ENCODE data around the gene MADD.
A peak's percentile ranks its signal among the peaks of the same experiment; 100 is the strongest.

MADD gene

GRCh38 chr11:47375020-47375419, 105.1 kb downstream of the MADD start:
- Histone ChIP-seq H3K4me1 (ENCODE audit: control insufficient read depth, insufficient read depth, low read length) (no peaks in the 10 kb centered on the region), H3K4me3 (ENCODE audit: low read length in 2 of 2) (no peak overlapping the region), H3K27ac (ENCODE audit: low read length) (no peak overlapping the region), H3K36me3 (ENCODE audit: control insufficient read depth in 2 of 2, insufficient read depth in 2 of 2, low read length in 2 of 2) (no peaks in the 10 kb centered on the region), H3K9me3 (ENCODE audit: control insufficient read depth in 2 of 2, low read length in 2 of 2) (no peaks in the 10 kb centered on the region), H3K9ac (ENCODE audit: low read length in 2 of 2) (no peak overlapping the region), H3K27me3 (ENCODE audit: control insufficient read depth in 1 of 2, insufficient read depth in 2 of 2, low read length in 2 of 2) (no peaks in the 10 kb centered on the region)

GRCh38 chr11:47375546-47376085, 105.7 kb downstream of the MADD start:
- H3K4me3 ChIP-seq (ENCODE audit: low read length in 2 of 2), result no peak overlapping the region
- H3K27me3 ChIP-seq (ENCODE audit: control insufficient read depth in 1 of 2, insufficient read depth in 2 of 2, low read length in 2 of 2), result no peaks in the 10 kb centered on the region
- no peak overlapping the region for H3K9ac ChIP-seq (ENCODE audit: low read length in 2 of 2)
- H3K36me3 ChIP-seq (ENCODE audit: control insufficient read depth in 2 of 2, insufficient read depth in 2 of 2, low read length in 2 of 2), result no peaks in the 10 kb centered on the region
- no peak overlapping the region for H3K27ac ChIP-seq (ENCODE audit: low read length)
- no peaks in the 10 kb centered on the region for H3K9me3 ChIP-seq (ENCODE audit: control insufficient read depth in 2 of 2, low read length in 2 of 2)
- H3K4me1 ChIP-seq (ENCODE audit: control insufficient read depth, insufficient read depth, low read length), result no peaks in the 10 kb centered on the region

GRCh38 chr11:47376107-47376524, 106.2 kb downstream of the MADD start:
- no peaks in the 10 kb centered on the region for H3K9me3 ChIP-seq (ENCODE audit: control insufficient read depth in 2 of 2, low read length in 2 of 2)
- H3K36me3 ChIP-seq (ENCODE audit: control insufficient read depth in 2 of 2, insufficient read depth in 2 of 2, low read length in 2 of 2), result no peaks in the 10 kb centered on the region
- no peaks in the 10 kb centered on the region for H3K4me1 ChIP-seq (ENCODE audit: control insufficient read depth, insufficient read depth, low read length)
- H3K9ac ChIP-seq (ENCODE audit: low read length in 2 of 2), result no peak overlapping the region
- peak overlapping the region in 1 of 2 donors; percentile 40 for H3K4me3 ChIP-seq (ENCODE audit: low read length in 2 of 2)
- no peaks in the 10 kb centered on the region for H3K27me3 ChIP-seq (ENCODE audit: control insufficient read depth in 1 of 2, insufficient read depth in 2 of 2, low read length in 2 of 2)
- no peak overlapping the region for H3K27ac ChIP-seq (ENCODE audit: low read length)

GRCh38 chr11:47376525-47377371, 106.8 kb downstream of the MADD start:
- H3K9me3 ChIP-seq (ENCODE audit: control insufficient read depth in 2 of 2, low read length in 2 of 2), result no peaks in the 10 kb centered on the region
- peak overlapping the region in 1 of 2 donors; percentile 40 for H3K4me3 ChIP-seq (ENCODE audit: low read length in 2 of 2)
- peak overlapping the region in 1 of 2 donors; percentile 33 for H3K9ac ChIP-seq (ENCODE audit: low read length in 2 of 2)
- H3K36me3 ChIP-seq (ENCODE audit: control insufficient read depth in 2 of 2, insufficient read depth in 2 of 2, low read length in 2 of 2), result no peaks in the 10 kb centered on the region
- H3K4me1 ChIP-seq (ENCODE audit: control insufficient read depth, insufficient read depth, low read length), result no peaks in the 10 kb centered on the region
- no peak overlapping the region for H3K27ac ChIP-seq (ENCODE audit: low read length)
- H3K27me3 ChIP-seq (ENCODE audit: control insufficient read depth in 1 of 2, insufficient read depth in 2 of 2, low read length in 2 of 2), result no peaks in the 10 kb centered on the region

- Histone ChIP-seq H3K4me1 (ENCODE audit: control insufficient read depth, insufficient read depth, low read length) (no peaks in the 10 kb centered on the region), H3K4me3 (ENCODE audit: low read length in 2 of 2) (peak overlapping the region in 1 of 2 donors; percentile 40), H3K27ac (ENCODE audit: low read length) (no peak overlapping the region), H3K9me3 (ENCODE audit: control insufficient read depth in 2 of 2, low read length in 2 of 2) (no peaks in the 10 kb centered on the region), H3K27me3 (ENCODE audit: control insufficient read depth in 1 of 2, insufficient read depth in 2 of 2, low read length in 2 of 2) (no peaks in the 10 kb centered on the region), H3K9ac (ENCODE audit: low read length in 2 of 2) (no peak overlapping the region), H3K36me3 (ENCODE audit: control insufficient read depth in 2 of 2, insufficient read depth in 2 of 2, low read length in 2 of 2) (no peaks in the 10 kb centered on the region)
These were observed 107.7 kb downstream of the MADD start for GRCh38 chr11:47377571-47378009.

GRCh38 chr11:47378010-47378835, 108.3 kb downstream of the MADD start, which contains the start of gene SPI1:
SPI1 (minus strand) TSS chr11:47378547; CDS start chr11:47378353, 194 bp downstream.
- H3K9ac ChIP-seq (ENCODE audit: low read length in 2 of 2), result peak within 1 kb of the TSS in 1 of 2 donors; percentile 30
- H3K4me1 ChIP-seq (ENCODE audit: control insufficient read depth, insufficient read depth, low read length), result no peaks in the 10 kb centered on the region
- no peaks in the 10 kb centered on the region for H3K36me3 ChIP-seq (ENCODE audit: control insufficient read depth in 2 of 2, insufficient read depth in 2 of 2, low read length in 2 of 2)
- H3K4me3 ChIP-seq (ENCODE audit: low read length in 2 of 2), result peak within 1 kb of the TSS in 1 of 2 donors; percentile 40
- no peaks in the 10 kb centered on the region for H3K27me3 ChIP-seq (ENCODE audit: control insufficient read depth in 1 of 2, insufficient read depth in 2 of 2, low read length in 2 of 2)
- H3K27ac ChIP-seq (ENCODE audit: low read length), result no peak within 1 kb of the TSS
- H3K9me3 ChIP-seq (ENCODE audit: control insufficient read depth in 2 of 2, low read length in 2 of 2), result no peaks in the 10 kb centered on the region

GRCh38 chr11:47378836-47379170, 108.9 kb downstream of the MADD start:
- no peak overlapping the region for H3K27ac ChIP-seq (ENCODE audit: low read length)
- no peaks in the 10 kb centered on the region for H3K36me3 ChIP-seq (ENCODE audit: control insufficient read depth in 2 of 2, insufficient read depth in 2 of 2, low read length in 2 of 2)
- no peaks in the 10 kb centered on the region for H3K27me3 ChIP-seq (ENCODE audit: control insufficient read depth in 1 of 2, insufficient read depth in 2 of 2, low read length in 2 of 2)
- no peak overlapping the region for H3K9ac ChIP-seq (ENCODE audit: low read length in 2 of 2)
- no peaks in the 10 kb centered on the region for H3K9me3 ChIP-seq (ENCODE audit: control insufficient read depth in 2 of 2, low read length in 2 of 2)
- H3K4me3 ChIP-seq (ENCODE audit: low read length in 2 of 2), result no peak overlapping the region
- H3K4me1 ChIP-seq (ENCODE audit: control insufficient read depth, insufficient read depth, low read length), result no peaks in the 10 kb centered on the region

GRCh38 chr11:47379317-47379716, 109.4 kb downstream of the MADD start:
- no peaks in the 10 kb centered on the region for H3K27me3 ChIP-seq (ENCODE audit: control insufficient read depth in 1 of 2, insufficient read depth in 2 of 2, low read length in 2 of 2)
- no peaks in the 10 kb centered on the region for H3K4me1 ChIP-seq (ENCODE audit: control insufficient read depth, insufficient read depth, low read length)
- H3K9me3 ChIP-seq (ENCODE audit: control insufficient read depth in 2 of 2, low read length in 2 of 2), result no peaks in the 10 kb centered on the region
- H3K36me3 ChIP-seq (ENCODE audit: control insufficient read depth in 2 of 2, insufficient read depth in 2 of 2, low read length in 2 of 2), result no peaks in the 10 kb centered on the region
- H3K9ac ChIP-seq (ENCODE audit: low read length in 2 of 2), result no peak overlapping the region
- no peak overlapping the region for H3K4me3 ChIP-seq (ENCODE audit: low read length in 2 of 2)
- no peak overlapping the region for H3K27ac ChIP-seq (ENCODE audit: low read length)
